Measurements from ENCODE around the gene KCNMA1. TPM values are rescaled to one million over a fixed set of nuclear protein-coding genes. Genes with fewer than 3 reads are reported as not detected.

The KCNMA1 gene
- polyA plus RNA-seq, 1 experiment: 21.4 TPM

GRCh38 chr10:77212632-77213031 lies 425.0 kb downstream of the KCNMA1 start:
- no peak overlapping the region for H3K4me3 ChIP-seq (ENCODE audit: low read depth, low read length)
- H3K36me3 ChIP-seq (ENCODE audit: control insufficient read depth, insufficient read depth, low read length): no peaks in the 10 kb centered on the region
- ChIA-PET POLR2A (no interaction called here), CTCF (no interaction called here)
- no peak for TF ChIP-seq CTCF (IDR thresholded peaks at IDR 0.05; ENCODE audit: insufficient read depth, low read depth, low read length)
- no peak for DNase-seq (ENCODE audit: low read depth)
- H3K27me3 ChIP-seq (ENCODE audit: control insufficient read depth, insufficient read depth, low read length): no peaks in the 10 kb centered on the region

GRCh38 chr10:77210645-77211044 lies 427.0 kb downstream of the KCNMA1 start:
- CTCF ChIA-PET: no interaction called here
- Histone ChIP-seq H3K36me3 (ENCODE audit: control insufficient read depth, insufficient read depth, low read length) (no peaks in the 10 kb centered on the region), H3K27me3 (ENCODE audit: control insufficient read depth, insufficient read depth, low read length) (no peaks in the 10 kb centered on the region), H3K4me3 (ENCODE audit: low read depth, low read length) (no peak overlapping the region)
- DNase-seq (ENCODE audit: low read depth): no peak
- TF ChIP-seq CTCF (IDR thresholded peaks at IDR 0.05; ENCODE audit: insufficient read depth, low read depth, low read length): no peak
- POLR2A ChIA-PET: no interaction called here

- DNase-seq (ENCODE audit: low read depth): no peak
- Histone ChIP-seq H3K36me3 (ENCODE audit: control insufficient read depth, insufficient read depth, low read length) (no peaks in the 10 kb centered on the region), H3K27me3 (ENCODE audit: control insufficient read depth, insufficient read depth, low read length) (no peaks in the 10 kb centered on the region), H3K4me3 (ENCODE audit: low read depth, low read length) (no peak overlapping the region)
- TF ChIP-seq CTCF (IDR thresholded peaks at IDR 0.05; ENCODE audit: insufficient read depth, low read depth, low read length): no peak
- POLR2A ChIA-PET: no interaction called here
- CTCF ChIA-PET: interaction anchor here (0.7 to 1.6 kb wide), 6 partner anchors 9 to 184 kb away, joined by 3 to 9 read pairs (median 3); no protein-coding TSS in a partner anchor
Measured at GRCh38 chr10:77208684-77209256, 428.8 kb downstream of the KCNMA1 start.

GRCh38 chr10:77207828-77208185 lies 429.8 kb downstream of the KCNMA1 start:
- DNase-seq (ENCODE audit: low read depth): no peak
- no peak for TF ChIP-seq CTCF (IDR thresholded peaks at IDR 0.05; ENCODE audit: insufficient read depth, low read depth, low read length)
- CTCF ChIA-PET: interaction anchor here (1.0 to 1.6 kb wide), 4 partner anchors 12 to 184 kb away, joined by 3 to 9 read pairs (median 4); no protein-coding TSS in a partner anchor
- Histone ChIP-seq H3K27me3 (ENCODE audit: control insufficient read depth, insufficient read depth, low read length) (no peaks in the 10 kb centered on the region), H3K4me3 (ENCODE audit: low read depth, low read length) (no peak overlapping the region), H3K36me3 (ENCODE audit: control insufficient read depth, insufficient read depth, low read length) (no peaks in the 10 kb centered on the region)
- POLR2A ChIA-PET: no interaction called here

- CTCF ChIA-PET: no interaction called here
- Histone ChIP-seq H3K27me3 (ENCODE audit: control insufficient read depth, insufficient read depth, low read length) (no peaks in the 10 kb centered on the region), H3K4me3 (ENCODE audit: low read depth, low read length) (no peak overlapping the region), H3K36me3 (ENCODE audit: control insufficient read depth, insufficient read depth, low read length) (no peaks in the 10 kb centered on the region)
- POLR2A ChIA-PET: no interaction called here
- no peak for TF ChIP-seq CTCF (IDR thresholded peaks at IDR 0.05; ENCODE audit: insufficient read depth, low read depth, low read length)
- no peak for DNase-seq (ENCODE audit: low read depth)
Measured at GRCh38 chr10:77207182-77207827, 430.3 kb downstream of the KCNMA1 start.
